SK-N-SH (cell line): ENCODE measurements around the gene JMJD1C. TPM values are rescaled to one million over a fixed set of nuclear protein-coding genes. Genes with fewer than 3 reads are reported as not detected.

Source experiments
- CTCF ChIA-PET: fragments of 300-600, 350-600 bp; formaldehyde crosslinking; extraction: SDS; loops from one replicate; lab custom pipeline; 2021; lab: Yijun Ruan, JAX
- POLR2A ChIA-PET: fragments of 350-600 bp; sonication (Branson Sonifier 250); formaldehyde crosslinking; extraction: SDS; loops from one replicate; lab custom pipeline; 2020; ENCODE audit warnings: antibody characterized with exemption, inconsistent platforms; lab: Yijun Ruan, JAX
- DNase-seq: peaks from one replicate; pipeline ENCODE4 v3.0.0; 2012
- H2AFZ ChIP-seq: fragments of 200-600 bp; sonication (generic); 2 replicates; pipeline ENCODE4 v1.8.1; 2016; ENCODE audit warnings: antibody characterized with exemption, mild to moderate bottlenecking, low read depth
- H3F3A ChIP-seq: fragments of 200-600 bp; sonication (generic); replicated peaks from 2 replicates; pipeline ENCODE3; 2016; ENCODE audit warnings: antibody characterized with exemption, mild to moderate bottlenecking; ENCODE audit not compliant: insufficient read depth
- H3K27ac ChIP-seq, 2 experiments: fragments of 200-500 bp in 1 of 2; fragments of 200-600 bp in 1 of 2; sonication (Bioruptor generic) in 1 of 2; sonication (generic), shearing (Covaris generic) in 1 of 2; 2 replicates each; pipeline versions ENCODE4 v1.5.1 to v1.6.1; 2014 to 2016; ENCODE audit warnings: low read depth in 2 of 2, inconsistent platforms in 1 of 2, low read length in 1 of 2, mild to moderate bottlenecking in 1 of 2, mixed read lengths in 1 of 2
- H3K27me3 ChIP-seq: fragments of 200-600 bp; sonication (generic), shearing (Covaris generic); 2 replicates; pipeline ENCODE4 v1.6.1; 2016; ENCODE audit warnings: mixed run types; ENCODE audit not compliant: insufficient read depth
- H3K36me3 ChIP-seq, 2 experiments: fragments of 200-500 bp in 1 of 2; fragments of 200-600 bp in 1 of 2; sonication (Bioruptor generic) in 1 of 2; sonication (generic) in 1 of 2; replicated peaks in 1 of 2; 2 replicates each; pipeline versions ENCODE3 to v1.5.1; 2014 to 2016; ENCODE audit warnings: low read length in 1 of 2, mild to moderate bottlenecking in 1 of 2; ENCODE audit not compliant: insufficient read depth in 2 of 2, control insufficient read depth in 1 of 2
- H3K4me1 ChIP-seq, 2 experiments: fragments of 200-500 bp in 1 of 2; fragments of 200-600 bp in 1 of 2; sonication (Bioruptor generic) in 1 of 2; sonication (generic), shearing (Covaris generic) in 1 of 2; 2 replicates each; pipeline versions ENCODE4 v1.5.1 to v1.6.1; 2014 to 2016; ENCODE audit warnings: low read depth in 1 of 2, low read length in 1 of 2, mixed run types in 1 of 2; ENCODE audit not compliant: insufficient read depth in 2 of 2, control insufficient read depth in 1 of 2
- H3K4me2 ChIP-seq: fragments of 200-600 bp; sonication (generic), shearing (Covaris generic); 2 replicates; pipeline ENCODE4 v1.6.1; 2017; ENCODE audit warnings: mixed run types
- H3K4me3 ChIP-seq, 2 experiments: fragments of 200-500 bp in 1 of 2; fragments of 200-600 bp in 1 of 2; sonication (Bioruptor generic) in 1 of 2; sonication (generic), shearing (Covaris generic) in 1 of 2; 2 replicates each; pipeline versions ENCODE4 v1.5.1 to v1.8.1; 2014 to 2016; ENCODE audit warnings: low read depth in 2 of 2, inconsistent platforms in 1 of 2, low read length in 1 of 2, mild to moderate bottlenecking in 1 of 2, mixed read lengths in 1 of 2, moderate library complexity in 1 of 2
- H3K79me2 ChIP-seq: fragments of 200-600 bp; sonication (generic); 2 replicates; pipeline ENCODE4 v1.8.1; 2017; ENCODE audit warnings: mild to moderate bottlenecking; ENCODE audit not compliant: insufficient read depth
- H3K9ac ChIP-seq: fragments of 200-600 bp; sonication (generic); 2 replicates; pipeline ENCODE4 v1.6.1; 2017; ENCODE audit warnings: mixed run types
- H3K9me2 ChIP-seq: fragments of 200-600 bp; sonication (generic); 2 replicates; pipeline ENCODE4 v1.6.1; 2017; ENCODE audit warnings: mixed run types
- H3K9me3 ChIP-seq: fragments of 200-600 bp; sonication (generic); 2 replicates; pipeline ENCODE4 v1.6.1; 2017; ENCODE audit warnings: mixed run types, mild to moderate bottlenecking, moderate library complexity
- H4K20me1 ChIP-seq: fragments of 200-600 bp; sonication (generic); 2 replicates; pipeline ENCODE4 v1.6.1; 2017; ENCODE audit warnings: mild to moderate bottlenecking, mixed run types; ENCODE audit not compliant: insufficient read depth
- EZH2phosphoT487 ChIP-seq: fragments of 200-600 bp; sonication (generic); IDR thresholded peaks from 2 replicates; pipeline ENCODE4 v1.6.1; 2017; ENCODE audit warnings: low read depth, mixed run types, mild to moderate bottlenecking, antibody characterized with exemption, moderate library complexity, borderline replicate concordance
- FOSL2 ChIP-seq: IDR thresholded peaks from 2 replicates; pipeline ENCODE4 v1.4.0; 2012; ENCODE audit warnings: low read depth, mild to moderate bottlenecking, moderate library complexity, borderline replicate concordance
- GABPA ChIP-seq: IDR thresholded peaks from 2 replicates; pipeline ENCODE4 v1.4.0; 2012; ENCODE audit warnings: low read depth, mild to moderate bottlenecking
- IRF3 ChIP-seq: fragments of 150-350 bp; IDR thresholded peaks from 2 replicates; pipeline ENCODE4 v1.6.1; 2016; ENCODE audit warnings: mild to moderate bottlenecking, low read depth, low read length
- REST ChIP-seq: IDR thresholded peaks from 2 replicates; pipeline ENCODE4 v1.6.1; 2012; ENCODE audit warnings: mild to moderate bottlenecking, low read depth, low read length, moderate library complexity
- SIN3A ChIP-seq: IDR thresholded peaks from 2 replicates; pipeline ENCODE4 v1.6.1; 2012; ENCODE audit warnings: low read depth, mild to moderate bottlenecking, low read length, moderate library complexity, borderline replicate concordance
- SMC3 ChIP-seq: IDR thresholded peaks from 2 replicates; pipeline ENCODE4 v1.6.1; 2012; ENCODE audit warnings: low read depth, low read length, improper control_type of control experiment
- USF1 ChIP-seq: IDR thresholded peaks from 2 replicates; pipeline ENCODE4 v1.4.0; 2012; ENCODE audit warnings: low read depth, borderline replicate concordance
- ZBTB33 ChIP-seq: IDR thresholded peaks from 2 replicates; pipeline ENCODE4 v1.4.0; 2012; ENCODE audit warnings: low read depth, borderline replicate concordance
- WGBS: methylation state at CpG from one replicate; pipeline ENCODE4 v1.1.6; 2017; ENCODE audit warnings: low lambda C conversion rate; 5-methylcytosine and 5-hydroxymethylcytosine counted together
- polyA plus RNA-seq, 3 experiments: library from polyadenylated mRNA; depleted of rRNA; stranded (reverse); fragments of >200 nt; gene quantifications; 2 replicates each; pipeline ENCODE4 v1.2.3, GENCODE V29; 2012

The JMJD1C gene
- polyA plus RNA-seq, 1 of the 3 experiments (the other 2 are of a cell fraction): 11.7 TPM

- Histone ChIP-seq H3F3A (peaks cover 9% of the 10 kb centered on the region), H3K27me3 (no peaks in the 10 kb centered on the region), H3K9me3 (no peaks in the 10 kb centered on the region), H3K9me2 (no peaks in the 10 kb centered on the region), H3K4me2 (no peak overlapping the region), H3K4me1 (peaks cover 3 to 25% of the 10 kb centered on the region in 2 experiments; a peak in 3 of 4 replicates), H3K27ac (no peak overlapping the region), H3K79me2 (peaks cover 98% of the 10 kb centered on the region), H3K4me3 (no peak overlapping the region), H3K36me3 (peaks cover 0 to 4% of the 10 kb centered on the region in 2 experiments), H4K20me1 (peaks cover 84% of the 10 kb centered on the region), H3K9ac (no peak overlapping the region), H2AFZ (no peak overlapping the region)
- DNase-seq: no peak
- TF ChIP-seq REST (no peak), IRF3 (no peak), FOSL2 (no peak), SMC3 (no peak), SIN3A (no peak), USF1 (no peak), EZH2phosphoT487 (no peak), GABPA (no peak), ZBTB33 (no peak)
- ChIA-PET POLR2A (no interaction called here), CTCF (interaction anchor here (1.1 kb wide), 1 partner anchor 9 kb away, joined by 3 read pairs; no protein-coding TSS in a partner anchor)
- WGBS: 93% methylated on average over 3 of the region's 3 CpGs
These were observed 26.2 kb downstream of the JMJD1C start for GRCh38 chr10:63439607-63440006.
